ENCODE data around the gene XXYLT1. TPM values are rescaled to one million over a fixed set of nuclear protein-coding genes. Genes with fewer than 3 reads are reported as not detected.

Gene XXYLT1
- total and polyA plus RNA-seq, 2 of the 8 experiments (the other 6 are each of a cell fraction or from before 2014, with no cell fraction given): 18.9 to 23.8 TPM

DNA sequence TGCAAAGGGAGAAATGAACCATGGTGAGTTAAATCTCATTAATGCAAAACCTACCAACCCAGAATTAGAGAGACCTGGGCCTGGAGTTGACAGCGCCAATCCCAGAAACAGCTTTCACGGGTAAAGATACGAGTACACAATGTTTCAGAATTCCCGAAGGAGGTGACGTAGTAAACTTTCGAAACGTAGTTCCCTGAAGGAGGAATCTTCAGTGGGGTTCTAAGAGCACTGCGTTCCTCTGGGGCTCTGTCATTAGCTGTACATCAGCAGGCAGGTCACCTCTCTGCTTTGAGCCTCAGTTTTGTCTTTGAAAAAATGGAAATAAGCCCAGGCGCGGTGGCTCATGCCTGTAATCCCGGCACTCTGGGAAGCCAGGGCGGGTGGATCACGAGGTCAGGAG lies 152.3 kb downstream of the XXYLT1 start (continued):
- TF ChIP-seq RNF2 (IDR thresholded peaks at IDR 0.05; ENCODE audit: borderline replicate concordance, low read depth, low read length, missing control alignments, poor library complexity, severe bottlenecking) (no peak), MAFK (IDR thresholded peaks at IDR 0.05; ENCODE audit: low read depth, low read length) (no peak), NANOG (IDR thresholded peaks at IDR 0.05; ENCODE audit: insufficient read depth, low read depth, low read length, poor library complexity, severe bottlenecking) (no peak), JUN (IDR thresholded peaks at IDR 0.05; ENCODE audit: low read depth, low read length) (no peak), CBX8 (IDR thresholded peaks at IDR 0.05; ENCODE audit: borderline replicate concordance, low read depth, low read length) (no peak), SIX5 (IDR thresholded peaks at IDR 0.05; ENCODE audit: low read depth, low read length) (no peak), CEBPB (IDR thresholded peaks at IDR 0.05; ENCODE audit: low read depth, low read length) (no peak), FOSL1 (IDR thresholded peaks at IDR 0.05; ENCODE audit: insufficient read depth, low read depth, low read length) (no peak)
- TF ChIP-seq, protein P1, sequence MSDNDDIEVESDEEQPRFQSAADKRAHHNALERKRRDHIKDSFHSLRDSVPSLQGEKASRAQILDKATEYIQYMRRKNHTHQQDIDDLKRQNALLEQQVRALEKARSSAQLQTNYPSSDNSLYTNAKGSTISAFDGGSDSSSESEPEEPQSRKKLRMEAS (IDR thresholded peaks at IDR 0.05): no peak
